ENCODE data around the gene RTP3. TPM values are rescaled to one million over a fixed set of nuclear protein-coding genes. Genes with fewer than 3 reads are reported as not detected.

The RTP3 gene
- polyA plus RNA-seq, 1 of the 3 experiments (the other 2 are of a cell fraction) = not detected

DNA sequence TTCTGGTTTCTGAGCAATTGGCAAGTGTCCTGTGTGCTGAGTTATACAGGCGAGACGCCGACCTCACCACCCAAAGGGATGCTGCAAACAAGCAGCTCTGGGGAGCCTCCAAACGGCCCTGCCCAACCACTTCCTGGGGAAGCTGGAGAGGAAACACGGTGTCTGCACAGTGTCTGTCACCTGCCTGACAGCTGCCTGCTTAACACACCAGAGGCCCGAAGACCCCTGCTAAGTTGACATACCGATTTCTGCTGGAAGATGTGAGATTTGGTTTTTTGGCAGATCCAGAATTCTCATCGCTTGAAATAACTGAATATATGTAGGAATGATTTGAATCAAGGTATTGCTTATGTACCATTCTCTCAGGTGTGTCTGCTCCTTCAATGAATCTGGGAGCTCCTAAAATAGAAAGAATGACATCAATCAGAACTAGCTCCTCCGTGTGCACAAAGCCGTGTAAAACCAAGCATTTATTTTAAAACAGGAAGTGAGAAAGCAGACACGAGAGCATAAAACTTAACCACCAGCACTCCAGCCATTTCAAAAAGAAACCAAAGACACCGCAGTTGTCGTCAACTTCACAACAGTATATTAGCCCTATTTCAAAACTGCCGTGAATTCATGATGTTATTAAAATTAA, 41.1 kb downstream of the RTP3 start:
- TF ChIP-seq, protein P1, sequence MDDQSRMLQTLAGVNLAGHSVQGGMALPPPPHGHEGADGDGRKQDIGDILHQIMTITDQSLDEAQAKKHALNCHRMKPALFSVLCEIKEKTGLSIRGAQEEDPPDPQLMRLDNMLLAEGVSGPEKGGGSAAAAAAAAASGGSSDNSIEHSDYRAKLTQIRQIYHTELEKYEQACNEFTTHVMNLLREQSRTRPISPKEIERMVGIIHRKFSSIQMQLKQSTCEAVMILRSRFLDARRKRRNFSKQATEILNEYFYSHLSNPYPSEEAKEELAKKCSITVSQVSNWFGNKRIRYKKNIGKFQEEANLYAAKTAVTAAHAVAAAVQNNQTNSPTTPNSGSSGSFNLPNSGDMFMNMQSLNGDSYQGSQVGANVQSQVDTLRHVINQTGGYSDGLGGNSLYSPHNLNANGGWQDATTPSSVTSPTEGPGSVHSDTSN (IDR thresholded peaks at IDR 0.05) = 0 out of 2 replicates have a peak, but pooled peaks have one; percentile 10
- no peak for TF ChIP-seq EP300 (IDR thresholded peaks at IDR 0.05; ENCODE audit: borderline replicate concordance in 1 of 2, low read depth in 1 of 2, low read length in 1 of 2)
- TF ChIP-seq GABPA (IDR thresholded peaks at IDR 0.05; ENCODE audit: low read depth) = no peak
- TF ChIP-seq TCF12 (IDR thresholded peaks at IDR 0.05) = peak; percentile 31; the same call in 1 of the 2 replicates
- no peak for TF ChIP-seq NFIC (IDR thresholded peaks at IDR 0.05; ENCODE audit: borderline replicate concordance)
- TF ChIP-seq POLR2AphosphoS5 (IDR thresholded peaks at IDR 0.05; ENCODE audit: low read depth, low read length) = no peak
- H3K9ac ChIP-seq = no peak overlapping the region
- no peak overlapping the region for H3K27ac ChIP-seq (ENCODE audit: low read depth in 2 of 2, low read length in 1 of 2)
- no peaks in the 10 kb centered on the region for H3K9me2 ChIP-seq
- no peaks in the 10 kb centered on the region for H3K79me2 ChIP-seq (ENCODE audit: insufficient read depth)
- no peaks in the 10 kb centered on the region for H3K9me3 ChIP-seq
- H3F3A ChIP-seq (replicated peaks; ENCODE audit: insufficient read depth) = no peaks in the 10 kb centered on the region
- ChIA-PET CTCF (interaction anchor here (6.0 kb wide), 1 partner anchor 51 kb away, joined by 50 read pairs; no protein-coding TSS in a partner anchor), POLR2A (no interaction called here)
- no peak overlapping the region for H3K4me2 ChIP-seq
- no peak overlapping the region for H3K4me3 ChIP-seq (ENCODE audit: low read depth in 2 of 2, low read length in 1 of 2)
- no peak overlapping the region for H2AFZ ChIP-seq (ENCODE audit: low read depth)
- WGBS (ENCODE audit: low lambda C conversion rate) = 55% methylated on average over 14 of the region's 14 CpGs
- H3K4me1 ChIP-seq (ENCODE audit: control insufficient read depth in 1 of 2, insufficient read depth in 2 of 2, low read depth in 1 of 2, low read length in 1 of 2) = peaks cover 0 to 3% of the 10 kb centered on the region in 2 experiments; a peak in 1 of 4 replicates
- DNase-seq = no peak
- H3K36me3 ChIP-seq (replicated peaks in 1 of 2; ENCODE audit: control insufficient read depth in 1 of 2, insufficient read depth in 2 of 2, low read length in 1 of 2) = no peaks in the 10 kb centered on the region
- H3K27me3 ChIP-seq (ENCODE audit: insufficient read depth) = no peaks in the 10 kb centered on the region
- no peaks in the 10 kb centered on the region for H4K20me1 ChIP-seq (ENCODE audit: insufficient read depth)

DNA sequence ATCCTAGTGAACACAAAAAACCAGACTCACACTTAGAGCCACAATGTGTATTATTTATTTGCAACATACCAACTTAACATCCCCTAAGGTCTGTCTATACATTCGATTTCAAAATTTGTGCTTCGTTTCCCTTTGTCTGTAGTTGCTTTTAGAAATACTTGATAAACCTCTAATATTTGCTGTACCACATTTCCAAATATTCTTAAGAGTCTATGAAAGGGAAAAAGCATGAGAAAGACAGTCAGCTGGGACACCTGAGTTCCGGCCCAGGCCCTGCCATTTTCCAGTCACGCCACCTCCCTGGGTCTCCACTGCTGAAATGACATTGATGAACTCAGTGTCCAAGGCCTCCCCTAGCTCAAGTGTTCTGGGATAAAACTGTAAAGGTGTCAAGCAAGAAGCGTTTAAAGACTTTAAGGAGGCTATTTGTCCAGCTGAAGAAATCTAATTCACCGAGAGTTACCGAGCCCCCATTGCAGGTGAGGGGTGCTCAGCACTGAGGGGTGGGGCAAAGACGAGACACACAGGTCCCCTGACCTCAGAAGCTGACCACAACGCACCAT, 41.7 kb downstream of the RTP3 start:
- Histone ChIP-seq H3K4me1 (ENCODE audit: control insufficient read depth in 1 of 2, insufficient read depth in 2 of 2, low read depth in 1 of 2, low read length in 1 of 2) (peaks cover 0 to 3% of the 10 kb centered on the region in 2 experiments; a peak in 1 of 4 replicates), H4K20me1 (ENCODE audit: insufficient read depth) (no peaks in the 10 kb centered on the region), H3K27ac (ENCODE audit: low read depth in 2 of 2, low read length in 1 of 2) (no peak overlapping the region), H3K9ac (no peak overlapping the region), H3K9me2 (no peaks in the 10 kb centered on the region), H3F3A (replicated peaks; ENCODE audit: insufficient read depth) (no peaks in the 10 kb centered on the region), H3K4me2 (no peak overlapping the region), H3K9me3 (no peaks in the 10 kb centered on the region), H3K36me3 (replicated peaks in 1 of 2; ENCODE audit: control insufficient read depth in 1 of 2, insufficient read depth in 2 of 2, low read length in 1 of 2) (no peaks in the 10 kb centered on the region), H3K27me3 (ENCODE audit: insufficient read depth) (no peaks in the 10 kb centered on the region), H2AFZ (ENCODE audit: low read depth) (no peak overlapping the region), H3K79me2 (ENCODE audit: insufficient read depth) (no peaks in the 10 kb centered on the region), H3K4me3 (ENCODE audit: low read depth in 2 of 2, low read length in 1 of 2) (no peak overlapping the region)
- TF ChIP-seq TEAD4 (IDR thresholded peaks at IDR 0.05; ENCODE audit: borderline replicate concordance, insufficient read depth) = no peak
- no peak for TF ChIP-seq TAF1 (IDR thresholded peaks at IDR 0.05; ENCODE audit: borderline replicate concordance, low read depth, low read length)
- TF ChIP-seq, protein P2, sequence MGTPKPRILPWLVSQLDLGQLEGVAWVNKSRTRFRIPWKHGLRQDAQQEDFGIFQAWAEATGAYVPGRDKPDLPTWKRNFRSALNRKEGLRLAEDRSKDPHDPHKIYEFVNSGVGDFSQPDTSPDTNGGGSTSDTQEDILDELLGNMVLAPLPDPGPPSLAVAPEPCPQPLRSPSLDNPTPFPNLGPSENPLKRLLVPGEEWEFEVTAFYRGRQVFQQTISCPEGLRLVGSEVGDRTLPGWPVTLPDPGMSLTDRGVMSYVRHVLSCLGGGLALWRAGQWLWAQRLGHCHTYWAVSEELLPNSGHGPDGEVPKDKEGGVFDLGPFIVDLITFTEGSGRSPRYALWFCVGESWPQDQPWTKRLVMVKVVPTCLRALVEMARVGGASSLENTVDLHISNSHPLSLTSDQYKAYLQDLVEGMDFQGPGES (IDR thresholded peaks at IDR 0.05; ENCODE audit: low read depth, low read length) = no peak
- no peak for TF ChIP-seq FOSL2 (IDR thresholded peaks at IDR 0.05; ENCODE audit: borderline replicate concordance, low read depth)
- TF ChIP-seq EP300 (IDR thresholded peaks at IDR 0.05; ENCODE audit: borderline replicate concordance in 1 of 2, low read depth in 1 of 2, low read length in 1 of 2) = no peak
- no peak for TF ChIP-seq FOXM1 (IDR thresholded peaks at IDR 0.05; ENCODE audit: low read depth)
- no peak for TF ChIP-seq ELF1 (IDR thresholded peaks at IDR 0.05)
- TF ChIP-seq MXI1 (IDR thresholded peaks at IDR 0.05; ENCODE audit: low read depth, low read length) = no peak
- no peak for TF ChIP-seq TCF12 (IDR thresholded peaks at IDR 0.05)
- TF ChIP-seq RFX5 (IDR thresholded peaks at IDR 0.05; ENCODE audit: low read length) = no peak
- TF ChIP-seq NFIC (IDR thresholded peaks at IDR 0.05; ENCODE audit: borderline replicate concordance) = no peak
- POLR2A ChIA-PET = no interaction called here
- 75% methylated on average over 9 of the region's 9 CpGs for WGBS (ENCODE audit: low lambda C conversion rate)
- CTCF ChIA-PET = interaction anchor here (0.6 to 6.0 kb wide), 3 partner anchors 9 to 51 kb away, joined by 4 to 50 read pairs (median 4); no protein-coding TSS in a partner anchor
- no peak for DNase-seq
